Mesendoderm (in vitro differentiated cells): ENCODE results near the gene GRIPAP1. TPM values are rescaled to one million over a fixed set of nuclear protein-coding genes. Genes with fewer than 3 reads are reported as not detected.

Experiments used
- DNase-seq: peaks from one replicate; pipeline ENCODE4 v3.0.0; 2013
- H2AK5ac ChIP-seq: 2 replicates; pipeline ENCODE4 v1.6.1; 2013; ENCODE audit warnings: low read length, inconsistent platforms
- H2BK120ac ChIP-seq: 2 replicates; pipeline ENCODE4 v1.6.1; 2013; ENCODE audit warnings: low read depth, mild to moderate bottlenecking, low read length, moderate library complexity, mixed read lengths
- H2BK15ac ChIP-seq: replicated peaks from 2 replicates; pipeline ENCODE4 v1.6.1; 2013; ENCODE audit warnings: low read depth, mild to moderate bottlenecking, moderate library complexity
- H2BK5ac ChIP-seq: 2 replicates; pipeline ENCODE4 v1.6.1; 2013; ENCODE audit warnings: low read length, inconsistent platforms
- H3K18ac ChIP-seq: 2 replicates; pipeline ENCODE4 v1.6.1; 2013; ENCODE audit warnings: mild to moderate bottlenecking, low read length, mixed read lengths
- H3K23ac ChIP-seq: one replicate; pipeline ENCODE4 v1.6.1; 2013; ENCODE audit warnings: low read length
- H3K27ac ChIP-seq: 2 replicates; pipeline ENCODE4 v1.5.1; 2013; ENCODE audit warnings: low read depth, mild to moderate bottlenecking, inconsistent platforms, low read length, moderate library complexity
- H3K27me3 ChIP-seq: 2 replicates; pipeline ENCODE4 v1.6.1; 2013; ENCODE audit warnings: low read length, control low read depth, mild to moderate bottlenecking, inconsistent platforms; ENCODE audit not compliant: insufficient read depth, poor library complexity
- H3K36me3 ChIP-seq: 2 replicates; pipeline ENCODE4 v1.6.1; 2013; ENCODE audit warnings: low read length, inconsistent platforms; ENCODE audit not compliant: control insufficient read depth, insufficient read depth
- H3K4ac ChIP-seq: one replicate; pipeline ENCODE4 v1.6.1; 2013; ENCODE audit warnings: low read depth, mild to moderate bottlenecking, low read length, moderate library complexity
- H3K4me1 ChIP-seq: 2 replicates; pipeline ENCODE4 v1.6.1; 2013; ENCODE audit warnings: low read depth, low read length, inconsistent platforms; ENCODE audit not compliant: control insufficient read depth
- H3K4me2 ChIP-seq: 2 replicates; pipeline ENCODE4 v1.6.1; 2013; ENCODE audit warnings: low read length
- H3K4me3 ChIP-seq: 2 replicates; pipeline ENCODE4 v1.5.1; 2013; ENCODE audit warnings: mild to moderate bottlenecking, low read length
- H3K56ac ChIP-seq: one replicate; pipeline ENCODE4 v1.6.1; 2013; ENCODE audit warnings: low read length
- H3K79me1 ChIP-seq: 2 replicates; pipeline ENCODE4 v1.6.1; 2013; ENCODE audit warnings: low read length, inconsistent platforms
- H3K79me2 ChIP-seq: 2 replicates; pipeline ENCODE4 v1.6.1; 2013; ENCODE audit warnings: mild to moderate bottlenecking, low read length; ENCODE audit not compliant: control insufficient read depth, insufficient read depth
- H3K9ac ChIP-seq: 2 replicates; pipeline ENCODE4 v1.6.1; 2013; ENCODE audit warnings: low read length, inconsistent platforms
- H4K5ac ChIP-seq: one replicate; pipeline ENCODE4 v1.6.1; 2013; ENCODE audit warnings: low read length
- H4K8ac ChIP-seq: one replicate; pipeline ENCODE4 v1.6.1; 2013; ENCODE audit warnings: low read depth, mild to moderate bottlenecking, control low read depth, low read length, moderate library complexity
- WGBS: extraction: QIAGEN DNeasy Blood & Tissue Kit; methylation state at CpG from one replicate; pipeline ENCODE4 v1.1.7; 2013; ENCODE audit warnings: low lambda C conversion rate, missing lambda C conversion rate; ENCODE audit not compliant: insufficient coverage; ENCODE audit errors: extremely low coverage; 5-methylcytosine and 5-hydroxymethylcytosine counted together
- small RNA-seq: library from polyadenylated mRNA; stranded (forward); fragments of <200 nt; extraction: miRNeasy Mini kit (QIAGEN cat#:217004); gene quantifications from one replicate; pipeline ENCODE3, GENCODE V24; 2013; ENCODE audit not compliant: insufficient read depth

GRIPAP1 gene

GRCh38 chrX:48923771-48924170, 78.3 kb downstream of the GRIPAP1 start:
- no peak overlapping the region for H2BK15ac ChIP-seq
- no peak overlapping the region for H2BK5ac ChIP-seq
- DNase-seq = no peak

More at GRCh38 chrX:48923771-48924170, 78.3 kb downstream of the GRIPAP1 start:
- peaks cover 2% of the 10 kb centered on the region for H3K36me3 ChIP-seq
- no peaks in the 10 kb centered on the region for H3K27me3 ChIP-seq
- no peak overlapping the region for H3K4ac ChIP-seq
- no peak overlapping the region for H2BK120ac ChIP-seq
- no peaks in the 10 kb centered on the region for H3K79me1 ChIP-seq
- no peak overlapping the region for H3K27ac ChIP-seq
- no peak overlapping the region for H3K4me2 ChIP-seq
- H2AK5ac ChIP-seq = no peak overlapping the region
- no peak overlapping the region for H3K56ac ChIP-seq
- no peak overlapping the region for H4K8ac ChIP-seq
- H3K9ac ChIP-seq = no peak overlapping the region
- WGBS = no CpG with 5 or more reads among the region's 13 CpGs
- H3K18ac ChIP-seq = no peak overlapping the region
- H3K4me3 ChIP-seq = no peak overlapping the region
- H3K79me2 ChIP-seq = no peaks in the 10 kb centered on the region
- H4K5ac ChIP-seq = no peak overlapping the region
- H3K23ac ChIP-seq = no peak overlapping the region
- peaks cover 9% of the 10 kb centered on the region for H3K4me1 ChIP-seq

Small RNA genes lying within 50 kb of the gene (small RNA-seq; reads per million reads assigned to genes)
- gene RNU6-722P = not detected
